BJ (cell line): ENCODE data around the gene PTPRM. TPM values are rescaled to one million over a fixed set of nuclear protein-coding genes. Genes with fewer than 3 reads are reported as not detected.
A peak's percentile ranks its signal among the peaks of the same experiment; 100 is the strongest.

Experiments used
- CTCF ChIA-PET: fragments of 350-600 bp; formaldehyde crosslinking; extraction: SDS; loops from one replicate; lab custom pipeline; 2021; ENCODE audit warnings: antibody characterized with exemption, inconsistent platforms; lab: Yijun Ruan, JAX
- POLR2A ChIA-PET: fragments of 300-600 bp; sonication (Branson Sonifier 250); formaldehyde crosslinking; extraction: SDS; loops from one replicate; lab custom pipeline; 2021; ENCODE audit warnings: antibody characterized with exemption; lab: Charles Lee
- DNase-seq: peaks from one replicate; pipeline ENCODE4 v3.0.0-alpha.2; 2011; ENCODE audit warnings: low read depth
- H3K27me3 ChIP-seq: 2 replicates; pipeline ENCODE4 v1.6.0; 2011; ENCODE audit warnings: low read length; ENCODE audit not compliant: control insufficient read depth, insufficient read depth
- H3K36me3 ChIP-seq: 2 replicates; pipeline ENCODE4 v1.5.1; 2011; ENCODE audit warnings: low read length; ENCODE audit not compliant: control insufficient read depth, insufficient read depth
- H3K4me3 ChIP-seq: 2 replicates; pipeline ENCODE4 v1.5.1; 2011; ENCODE audit warnings: low read depth, mild to moderate bottlenecking, control low read depth, low read length
- CTCF ChIP-seq: IDR thresholded peaks from 2 replicates; pipeline ENCODE4 v1.5.1; 2011; ENCODE audit warnings: low read depth, mild to moderate bottlenecking, control low read depth, inconsistent platforms, low read length, moderate library complexity; ENCODE audit not compliant: insufficient read depth
- polyA plus RNA-seq: library from polyadenylated mRNA; depleted of rRNA; stranded (reverse); fragments of >200 nt; gene quantifications from 2 replicates; pipeline ENCODE4 v1.2.3, GENCODE V29; 2011

PTPRM gene
- polyA plus RNA-seq, 1 experiment, result 149 TPM

GRCh38 chr18:8260319-8260718, 693.2 kb downstream of the PTPRM start:
- no peaks in the 10 kb centered on the region for H3K27me3 ChIP-seq
- no peak for DNase-seq
- ChIA-PET CTCF (no interaction called here), POLR2A (no interaction called here)
- H3K36me3 ChIP-seq, result peaks cover 1% of the 10 kb centered on the region; the same call in 1 of the 2 replicates
- no peak for TF ChIP-seq CTCF
- no peak overlapping the region for H3K4me3 ChIP-seq

GRCh38 chr18:8260827-8261226, 693.7 kb downstream of the PTPRM start:
- peaks cover 1% of the 10 kb centered on the region; the same call in 1 of the 2 replicates for H3K36me3 ChIP-seq
- no peaks in the 10 kb centered on the region for H3K27me3 ChIP-seq
- ChIA-PET CTCF (interaction anchor here (1.5 kb wide), 1 partner anchor 15 kb away, joined by 4 read pairs; no protein-coding TSS in a partner anchor), POLR2A (no interaction called here)
- DNase-seq, result no peak
- no peak overlapping the region for H3K4me3 ChIP-seq
- TF ChIP-seq CTCF, result no peak

- ChIA-PET CTCF (interaction anchor here (1.5 kb wide), 1 partner anchor 14 kb away, joined by 4 read pairs; no protein-coding TSS in a partner anchor), POLR2A (no interaction called here)
- DNase-seq, result peak; percentile 75
- Histone ChIP-seq H3K27me3 (no peaks in the 10 kb centered on the region), H3K4me3 (no peak overlapping the region), H3K36me3 (peaks cover 1% of the 10 kb centered on the region; the same call in 1 of the 2 replicates)
- no peak for TF ChIP-seq CTCF
These were observed 694.6 kb downstream of the PTPRM start for GRCh38 chr18:8261651-8262091.

- no peak overlapping the region for H3K4me3 ChIP-seq
- ChIA-PET POLR2A (no interaction called here), CTCF (interaction anchor here (1.5 kb wide), 1 partner anchor 14 kb away, joined by 4 read pairs; no protein-coding TSS in a partner anchor)
- TF ChIP-seq CTCF, result no peak
- peaks cover 1% of the 10 kb centered on the region; the same call in 1 of the 2 replicates for H3K36me3 ChIP-seq
- DNase-seq, result no peak
- H3K27me3 ChIP-seq, result no peaks in the 10 kb centered on the region
These were observed 695.1 kb downstream of the PTPRM start for GRCh38 chr18:8262221-8262620.

GRCh38 chr18:8264116-8264515, 697.0 kb downstream of the PTPRM start:
- TF ChIP-seq CTCF, result no peak
- Histone ChIP-seq H3K27me3 (no peaks in the 10 kb centered on the region), H3K4me3 (no peak overlapping the region), H3K36me3 (peaks cover 1% of the 10 kb centered on the region; the same call in 1 of the 2 replicates)
- POLR2A ChIA-PET, result no interaction called here
- DNase-seq, result no peak
- CTCF ChIA-PET, result interaction anchor here (0.7 to 1.0 kb wide), 2 partner anchors 13 to 285 kb away, joined by 3 to 4 read pairs; no protein-coding TSS in a partner anchor
